Activated CD4-positive, alpha-beta T cell treated with anti-CD3 and anti-CD28 coated beads, Interleukin-2, amount 10 ng/mL, durations not matched to agents 7 days and 5 days (primary cell): Measurements from ENCODE around the gene STXBP3. TPM values are rescaled to one million over a fixed set of nuclear protein-coding genes. Genes with fewer than 3 reads are reported as not detected.

ENCODE experiments used
- CTCF ChIA-PET: fragments of 350-600 bp; sonication (Branson Sonifier 250); formaldehyde crosslinking; loops from one replicate; lab custom pipeline; 2021; ENCODE audit warnings: antibody characterized with exemption; lab: Charles Lee
- POLR2A ChIA-PET: fragments of 350-600 bp; sonication (Branson Sonifier 250); formaldehyde crosslinking; loops from one replicate; lab custom pipeline; 2021; ENCODE audit warnings: antibody characterized with exemption; lab: Charles Lee
- DNase-seq: peaks from one replicate; pipeline ENCODE4 v3.0.0-alpha.2; 2020
- H3K27ac Mint-ChIP-seq: one replicate; pipeline ENCODE4 v1.8.0; 2021; ENCODE audit warnings: mild to moderate bottlenecking, moderate library complexity, mixed read lengths
- H3K27me3 Mint-ChIP-seq: one replicate; pipeline ENCODE4 v1.8.0; 2021; ENCODE audit warnings: mixed read lengths
- H3K36me3 Mint-ChIP-seq: one replicate; pipeline ENCODE4 v1.8.0; 2021; ENCODE audit warnings: low read depth, mixed read lengths
- H3K4me1 Mint-ChIP-seq: one replicate; pipeline ENCODE4 v1.8.0; 2021; ENCODE audit warnings: mixed read lengths
- H3K4me3 Mint-ChIP-seq: one replicate; pipeline ENCODE4 v1.8.0; 2021; ENCODE audit warnings: mild to moderate bottlenecking, moderate library complexity, mixed read lengths
- H3K9me3 Mint-ChIP-seq: one replicate; pipeline ENCODE4 v1.8.0; 2021; ENCODE audit warnings: mixed read lengths
- total RNA-seq, 2 experiments: library from RNA; stranded (reverse); gene quantifications; one replicate each; pipeline ENCODE4 v1.2.3, GENCODE V29; 2021

The STXBP3 gene
- total RNA-seq, 2 experiments from 2014 or later: 49.8 to 55.3 TPM

DNA sequence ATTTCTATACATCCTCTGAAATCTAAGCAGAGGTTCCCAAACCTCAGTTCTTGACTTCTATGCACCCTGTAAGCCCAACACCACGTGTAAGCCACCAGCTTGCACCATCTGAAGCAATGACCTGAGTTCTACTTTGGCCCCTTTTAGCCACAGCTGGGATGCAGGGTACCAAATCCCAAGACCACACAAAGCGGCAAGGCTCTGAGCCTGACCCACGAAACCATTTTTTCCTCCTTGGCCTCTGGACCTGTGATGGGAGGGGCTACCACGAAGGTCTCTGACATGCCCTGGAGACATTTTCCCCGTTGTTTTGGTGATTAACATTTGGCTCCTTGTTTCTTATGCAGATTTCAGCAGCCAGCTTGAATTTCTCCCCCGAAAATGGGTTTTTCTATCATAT, 38.8 kb downstream of the STXBP3 start:
- Mint-ChIP-seq H3K36me3 (peaks cover 76% of the 10 kb centered on the region), H3K4me3 (no peak overlapping the region), H3K9me3 (peaks cover 26% of the 10 kb centered on the region), H3K27ac (no peak overlapping the region), H3K27me3 (no peaks in the 10 kb centered on the region), H3K4me1 (no peaks in the 10 kb centered on the region)
- no peak for DNase-seq
- CTCF ChIA-PET: interaction anchor here (1.4 kb wide), 1 partner anchor 18 kb away, joined by 3 read pairs; no protein-coding TSS in a partner anchor
- POLR2A ChIA-PET: no interaction called here

DNA sequence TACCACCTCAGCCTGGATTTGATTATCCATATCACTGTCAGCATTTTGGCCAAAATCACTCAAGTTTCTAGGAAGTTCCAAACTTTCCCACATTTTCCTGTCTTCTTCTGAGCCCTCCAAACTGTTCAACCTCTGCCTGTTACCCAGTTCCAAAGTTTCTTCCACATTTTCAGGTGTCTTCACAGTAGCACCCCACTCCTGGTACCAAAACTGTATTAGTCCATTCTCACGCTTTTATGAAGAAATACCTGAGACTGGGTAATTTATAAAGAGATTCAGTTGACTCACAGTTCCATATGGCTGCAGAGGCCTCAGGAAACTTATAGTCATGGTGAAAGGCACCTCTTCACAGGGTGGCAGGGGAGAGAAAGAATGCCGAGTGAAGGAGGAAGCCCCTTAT, 39.4 kb downstream of the STXBP3 start:
- H3K36me3 Mint-ChIP-seq: peaks cover 79% of the 10 kb centered on the region
- DNase-seq: no peak
- H3K27ac Mint-ChIP-seq: no peak overlapping the region
- ChIA-PET CTCF (no interaction called here), POLR2A (no interaction called here)
- no peaks in the 10 kb centered on the region for H3K27me3 Mint-ChIP-seq
- H3K4me3 Mint-ChIP-seq: no peak overlapping the region
- peaks cover 26% of the 10 kb centered on the region for H3K9me3 Mint-ChIP-seq
- no peaks in the 10 kb centered on the region for H3K4me1 Mint-ChIP-seq

DNA sequence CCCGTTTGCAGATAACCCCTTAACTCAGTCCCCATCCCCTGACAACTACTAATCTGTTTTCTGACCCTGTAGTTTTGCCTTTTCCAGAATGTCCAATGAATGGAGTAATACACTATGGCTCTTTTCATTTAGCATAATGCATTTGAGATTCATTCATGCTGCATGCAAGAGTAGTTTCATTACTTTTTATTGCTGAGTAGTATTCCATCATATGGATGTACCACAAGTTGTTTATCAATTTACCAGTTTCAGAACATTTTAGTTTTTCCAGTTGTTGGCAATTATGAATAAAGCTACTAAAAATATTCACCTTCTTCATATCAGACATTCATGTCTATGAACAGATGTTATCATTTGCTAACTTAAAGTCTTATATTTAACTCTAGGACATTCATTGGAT, 45.3 kb downstream of the STXBP3 start:
- Mint-ChIP-seq H3K9me3 (peaks cover 17% of the 10 kb centered on the region), H3K4me3 (no peak overlapping the region), H3K27ac (no peak overlapping the region), H3K27me3 (no peaks in the 10 kb centered on the region), H3K36me3 (peaks cover 67% of the 10 kb centered on the region), H3K4me1 (no peaks in the 10 kb centered on the region)
- ChIA-PET CTCF (no interaction called here), POLR2A (no interaction called here)
- no peak for DNase-seq

DNA sequence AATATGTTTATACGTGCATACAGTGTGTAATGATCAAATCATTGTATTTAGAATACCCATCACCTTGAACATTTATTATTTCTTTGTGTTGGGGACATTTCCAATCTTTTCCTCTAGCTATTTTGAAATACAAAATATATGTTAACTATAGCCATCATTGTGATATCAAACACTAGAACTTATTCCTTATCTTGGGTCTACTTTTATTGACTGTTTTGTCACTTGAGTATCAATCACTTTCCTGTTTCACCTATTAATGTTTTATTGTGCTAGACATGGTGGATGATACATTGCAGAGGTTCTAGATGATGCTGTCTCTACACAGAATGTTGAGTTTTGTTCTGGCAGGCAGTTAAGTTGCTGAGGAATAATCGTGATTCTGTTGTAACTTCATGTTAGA, 45.9 kb downstream of the STXBP3 start:
- Mint-ChIP-seq H3K27ac (no peak overlapping the region), H3K4me3 (no peak overlapping the region), H3K27me3 (no peaks in the 10 kb centered on the region), H3K36me3 (peaks cover 62% of the 10 kb centered on the region), H3K4me1 (no peaks in the 10 kb centered on the region), H3K9me3 (peaks cover 17% of the 10 kb centered on the region)
- POLR2A ChIA-PET: no interaction called here
- DNase-seq: no peak
- CTCF ChIA-PET: no interaction called here

DNA sequence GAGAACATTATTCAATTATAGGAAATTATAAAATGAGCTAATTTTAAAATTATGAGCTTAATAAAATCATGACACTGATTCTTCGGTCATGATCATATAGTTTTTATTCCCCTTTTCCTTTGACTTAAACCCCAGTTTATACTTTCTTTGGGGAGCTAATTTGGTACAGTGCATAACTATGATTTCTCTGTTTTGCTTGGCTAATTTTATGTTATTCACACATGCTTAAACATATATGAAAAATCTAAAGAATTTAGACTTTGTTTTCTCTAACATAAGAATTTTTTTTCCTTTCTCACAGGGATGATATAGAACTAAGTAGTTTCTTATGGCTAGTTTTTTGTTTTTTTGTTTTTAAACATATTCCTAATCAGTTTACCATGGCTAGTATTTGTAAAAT, 52.5 kb downstream of the STXBP3 start:
- Mint-ChIP-seq H3K27me3 (no peaks in the 10 kb centered on the region), H3K4me1 (no peaks in the 10 kb centered on the region), H3K36me3 (peaks cover 39% of the 10 kb centered on the region), H3K27ac (no peak overlapping the region), H3K4me3 (no peak overlapping the region), H3K9me3 (no peaks in the 10 kb centered on the region)
- ChIA-PET CTCF (no interaction called here), POLR2A (no interaction called here)
- no peak for DNase-seq

DNA sequence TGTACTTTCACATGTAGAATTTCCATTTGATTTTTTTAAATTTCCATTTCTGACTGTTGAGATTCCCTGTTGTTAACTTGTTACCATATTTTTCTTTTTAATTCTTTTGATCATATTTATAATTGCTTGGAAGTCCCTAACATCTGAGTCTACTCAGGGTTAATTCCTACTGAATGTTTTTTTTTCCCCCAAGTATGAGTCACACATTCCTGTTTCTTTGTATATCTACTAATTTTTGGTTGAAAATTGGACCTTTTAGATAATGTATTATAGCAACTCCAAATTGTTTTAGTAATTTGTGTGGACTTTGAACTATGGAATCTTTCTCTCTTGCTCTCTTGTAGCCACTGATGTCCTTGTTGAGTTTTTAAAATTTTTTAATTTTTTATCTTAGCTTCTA, 54.6 kb downstream of the STXBP3 start:
- Mint-ChIP-seq H3K9me3 (no peaks in the 10 kb centered on the region), H3K36me3 (peaks cover 32% of the 10 kb centered on the region), H3K4me3 (no peak overlapping the region), H3K27me3 (no peaks in the 10 kb centered on the region), H3K27ac (no peak overlapping the region), H3K4me1 (no peaks in the 10 kb centered on the region)
- ChIA-PET POLR2A (no interaction called here), CTCF (no interaction called here)
- no peak for DNase-seq

DNA sequence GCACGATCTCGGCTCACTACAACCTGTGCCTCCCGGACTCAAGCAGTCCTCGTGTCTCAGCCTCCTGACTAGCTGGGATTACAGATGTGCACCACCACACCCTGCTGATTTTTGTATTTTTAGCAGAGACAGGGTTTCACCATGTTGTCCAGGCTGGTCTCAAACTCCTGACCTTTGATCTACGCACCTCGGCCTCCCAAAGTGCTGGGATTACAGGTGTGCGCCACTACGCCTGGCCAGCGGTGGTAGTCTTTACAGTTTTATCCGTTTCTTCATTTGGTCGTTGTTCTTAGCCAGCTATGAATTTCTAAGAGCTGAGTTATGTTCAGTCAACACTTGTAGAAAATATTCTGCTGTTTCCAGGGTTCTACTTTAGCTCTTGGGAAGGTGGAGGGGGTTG, 57.1 kb downstream of the STXBP3 start:
- Mint-ChIP-seq H3K9me3 (no peaks in the 10 kb centered on the region), H3K36me3 (peaks cover 37% of the 10 kb centered on the region), H3K27ac (no peak overlapping the region), H3K27me3 (no peaks in the 10 kb centered on the region), H3K4me1 (no peaks in the 10 kb centered on the region), H3K4me3 (no peak overlapping the region)
- ChIA-PET CTCF (no interaction called here), POLR2A (no interaction called here)
- no peak for DNase-seq

DNA sequence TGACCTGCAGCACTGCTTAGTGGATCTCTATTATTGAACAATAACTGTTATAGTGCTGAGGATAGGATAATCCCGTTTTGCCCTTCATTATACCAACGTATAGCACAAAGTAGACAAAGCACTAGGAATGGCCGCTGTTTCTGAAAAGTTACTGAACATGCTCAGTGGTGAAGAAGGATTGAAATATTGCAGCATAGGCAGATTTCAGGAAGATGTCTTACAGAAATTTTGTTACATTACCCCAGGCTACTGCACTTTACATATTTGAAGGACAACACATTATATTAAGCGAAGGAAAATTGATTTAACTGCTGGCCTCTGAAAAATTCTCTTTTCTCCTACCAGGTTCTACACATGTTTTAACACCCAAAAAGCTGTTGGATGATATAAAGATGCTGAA, 62.0 kb downstream of the STXBP3 start:
- POLR2A ChIA-PET: no interaction called here
- H3K4me3 Mint-ChIP-seq: no peak overlapping the region
- H3K4me1 Mint-ChIP-seq: no peaks in the 10 kb centered on the region
- no peaks in the 10 kb centered on the region for H3K9me3 Mint-ChIP-seq
- DNase-seq: no peak
- no peaks in the 10 kb centered on the region for H3K27me3 Mint-ChIP-seq
- no peak overlapping the region for H3K27ac Mint-ChIP-seq
- CTCF ChIA-PET: no interaction called here
- H3K36me3 Mint-ChIP-seq: peaks cover 28% of the 10 kb centered on the region

DNA sequence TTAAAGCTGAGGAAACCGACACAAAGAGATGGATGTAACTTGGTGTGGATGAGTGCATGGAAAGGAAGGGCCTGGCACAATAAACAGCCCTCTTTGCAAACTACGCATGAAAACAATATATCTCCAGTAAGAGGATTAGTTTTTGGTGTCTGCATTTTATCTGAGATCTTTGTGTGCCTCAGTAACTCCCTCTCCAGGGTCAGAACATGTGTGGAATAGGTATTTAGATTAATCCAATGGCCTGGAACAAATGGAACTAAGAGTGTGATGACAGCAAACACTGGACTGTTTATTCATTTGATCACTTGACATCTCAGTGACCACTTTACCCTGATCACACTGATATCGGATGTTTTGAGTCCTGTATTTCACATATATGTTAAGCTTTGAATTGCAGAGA, 65.1 kb downstream of the STXBP3 start:
- Mint-ChIP-seq H3K9me3 (no peaks in the 10 kb centered on the region), H3K27me3 (peaks cover 14% of the 10 kb centered on the region), H3K4me3 (no peak overlapping the region), H3K36me3 (peaks cover 17% of the 10 kb centered on the region), H3K4me1 (no peaks in the 10 kb centered on the region), H3K27ac (no peak overlapping the region)
- no peak for DNase-seq
- CTCF ChIA-PET: no interaction called here
- POLR2A ChIA-PET: no interaction called here

DNA sequence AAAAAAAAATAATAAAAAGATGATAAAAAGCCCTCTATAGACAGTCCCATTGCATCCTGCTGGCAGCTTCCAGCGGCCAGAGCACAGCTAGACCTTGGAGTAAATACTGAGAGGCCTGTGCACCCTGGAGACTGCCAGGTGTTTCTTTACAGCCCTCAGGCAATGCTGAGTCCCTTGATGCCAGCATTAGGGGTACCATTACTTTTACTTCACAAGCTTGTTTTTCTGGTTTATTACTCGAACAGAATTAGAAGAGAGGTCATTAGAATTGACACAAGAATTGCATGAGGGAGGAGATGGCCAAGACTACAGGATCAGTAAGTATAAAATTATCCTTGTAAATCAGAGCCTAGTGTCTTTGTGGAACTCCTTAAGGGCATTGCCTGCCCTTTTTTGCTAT, 66.9 kb downstream of the STXBP3 start:
- H3K4me3 Mint-ChIP-seq: no peak overlapping the region
- no peak for DNase-seq
- H3K4me1 Mint-ChIP-seq: no peaks in the 10 kb centered on the region
- POLR2A ChIA-PET: interaction anchor here (0.6 kb wide), 1 partner anchor 306 kb away, joined by 3 read pairs; no protein-coding TSS in a partner anchor
- no peak overlapping the region for H3K27ac Mint-ChIP-seq
- H3K27me3 Mint-ChIP-seq: peaks cover 14% of the 10 kb centered on the region
- CTCF ChIA-PET: no interaction called here
- peaks cover 13% of the 10 kb centered on the region for H3K36me3 Mint-ChIP-seq
- H3K9me3 Mint-ChIP-seq: no peaks in the 10 kb centered on the region

DNA sequence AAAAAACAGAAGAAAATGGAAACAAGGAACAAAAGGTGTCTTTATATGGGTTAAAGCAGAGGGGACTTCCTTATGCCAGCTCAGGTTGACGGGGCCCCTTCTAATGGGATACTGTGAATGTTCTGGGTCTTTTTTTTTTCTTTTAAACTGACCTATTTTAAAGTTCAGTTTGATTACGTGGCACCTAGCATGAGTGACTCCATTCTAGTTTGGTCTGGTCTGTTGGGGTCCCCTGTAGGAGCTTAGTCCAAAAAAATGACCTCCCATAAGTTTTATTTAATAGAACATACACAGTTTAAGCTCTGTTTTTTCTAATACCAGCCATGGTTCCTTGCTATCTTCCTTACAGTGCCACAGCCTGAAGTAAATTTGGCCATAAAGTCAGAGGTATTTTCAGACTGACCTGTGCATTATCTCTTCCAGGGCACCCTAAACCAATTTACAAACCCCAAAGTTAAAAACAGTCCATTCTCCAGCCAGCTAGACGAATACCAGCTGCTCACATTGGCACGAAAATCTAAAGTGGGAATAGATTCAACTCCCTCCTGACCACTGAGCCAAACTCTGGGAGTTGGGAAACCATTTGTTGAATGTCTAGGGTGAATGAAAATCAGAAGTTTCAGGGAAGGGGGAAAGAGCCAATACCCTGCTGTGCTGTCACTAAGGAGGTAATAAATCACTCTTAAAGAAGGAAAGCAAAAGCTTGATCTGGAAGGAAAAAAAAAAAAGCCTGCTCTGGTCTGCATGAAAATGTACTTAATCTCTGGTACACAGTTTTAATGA, 68.1 kb downstream of the STXBP3 start:
- peaks cover 14% of the 10 kb centered on the region for H3K27me3 Mint-ChIP-seq
- CTCF ChIA-PET: interaction anchor here (0.6 to 1.0 kb wide), 2 partner anchors 24 to 84 kb away, joined by 3 to 4 read pairs; no protein-coding TSS in a partner anchor
- no peaks in the 10 kb centered on the region for H3K4me1 Mint-ChIP-seq
- peaks cover 7% of the 10 kb centered on the region for H3K36me3 Mint-ChIP-seq
- POLR2A ChIA-PET: no interaction called here
- DNase-seq: no peak
- H3K4me3 Mint-ChIP-seq: no peak overlapping the region
- no peak overlapping the region for H3K27ac Mint-ChIP-seq
- no peaks in the 10 kb centered on the region for H3K9me3 Mint-ChIP-seq

DNA sequence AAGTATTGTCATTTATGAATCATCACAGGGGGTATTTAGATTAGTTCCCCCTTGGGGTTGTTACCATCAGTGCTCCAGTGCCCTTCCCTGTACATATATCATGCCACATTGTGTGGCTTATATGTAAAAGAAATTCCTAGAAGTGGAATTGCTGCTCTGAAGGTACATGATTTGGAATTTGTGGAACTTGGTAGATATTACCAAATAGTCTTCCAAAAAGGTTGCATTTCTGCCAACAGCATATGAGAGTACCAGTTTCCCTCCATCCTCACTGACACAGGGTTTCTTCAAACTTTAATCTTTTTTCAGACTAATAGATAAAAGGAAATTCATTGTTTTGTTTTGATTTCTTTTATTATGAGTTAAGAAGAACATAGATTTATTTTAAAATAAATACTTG, 69.1 kb downstream of the STXBP3 start:
- DNase-seq: no peak
- no peaks in the 10 kb centered on the region for H3K4me1 Mint-ChIP-seq
- no peak overlapping the region for H3K27ac Mint-ChIP-seq
- ChIA-PET CTCF (no interaction called here), POLR2A (no interaction called here)
- peaks cover 3% of the 10 kb centered on the region for H3K36me3 Mint-ChIP-seq
- no peak overlapping the region for H3K4me3 Mint-ChIP-seq
- H3K9me3 Mint-ChIP-seq: no peaks in the 10 kb centered on the region
- peaks cover 14% of the 10 kb centered on the region for H3K27me3 Mint-ChIP-seq

DNA sequence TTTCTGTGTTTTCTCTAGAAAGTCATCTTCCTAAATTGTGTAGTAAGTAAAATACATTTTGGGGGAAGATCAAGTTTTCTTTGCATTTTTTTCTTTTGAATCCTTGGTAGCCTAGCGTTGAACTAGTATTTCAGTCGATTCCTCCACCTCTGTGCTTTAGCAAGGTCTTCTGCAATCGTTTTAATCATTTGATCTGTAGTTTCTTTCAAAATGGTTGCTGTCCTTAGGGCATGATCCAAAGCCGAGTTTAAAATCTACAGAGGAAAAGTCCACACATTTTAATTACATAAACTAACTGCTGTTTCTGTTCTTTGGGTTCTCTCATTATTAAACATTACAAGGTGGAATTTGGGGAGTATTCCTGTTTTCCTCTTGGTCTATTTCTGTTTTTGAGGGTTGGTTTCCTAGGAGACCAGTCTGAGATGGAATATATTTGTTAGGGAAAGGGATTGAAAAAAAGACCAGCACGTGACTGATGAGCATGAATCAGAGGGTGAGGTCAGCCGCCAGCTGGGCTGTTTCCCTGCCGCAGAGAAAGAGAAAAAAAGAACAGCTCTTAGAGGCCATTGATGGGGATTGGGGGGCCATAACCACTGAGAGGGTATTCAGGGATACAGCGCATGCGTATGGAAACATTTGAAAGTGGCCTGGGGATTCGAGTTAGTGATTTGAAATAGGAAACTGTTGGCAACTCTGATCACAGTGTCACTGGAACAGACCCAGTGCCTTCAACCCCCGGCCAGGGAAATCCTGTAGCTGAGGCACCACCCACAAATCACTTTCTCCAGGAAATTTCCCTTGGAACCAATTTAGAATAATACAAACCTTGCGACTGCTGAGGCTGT, 69.8 kb downstream of the STXBP3 start:
- Mint-ChIP-seq H3K27me3 (peaks cover 14% of the 10 kb centered on the region), H3K27ac (no peak overlapping the region), H3K4me1 (no peaks in the 10 kb centered on the region), H3K9me3 (no peaks in the 10 kb centered on the region), H3K4me3 (no peak overlapping the region), H3K36me3 (peaks cover 3% of the 10 kb centered on the region)
- ChIA-PET CTCF (no interaction called here), POLR2A (no interaction called here)
- DNase-seq: no peak
